Gastrocnemius medialis (tissue), 4 donors: ENCODE measurements around the gene LEF1. TPM values are rescaled to one million over a fixed set of nuclear protein-coding genes. Genes with fewer than 3 reads are reported as not detected.

Experiments used
- ATAC-seq, 2 donors: fragments of 150-250 bp; one replicate each; pipeline ENCODE4 v1.9.1; 2016
- DNase-seq, 2 donors: peaks; one replicate each; pipeline ENCODE4 v3.0.0-alpha.2; 2019
- H3K27ac ChIP-seq, 4 donors: fragments of 200-600 bp; sonication (generic); 1 replicate in 1 of 4; 2 replicates in 3 of 4; pipeline ENCODE4 v1.5.1; 2016 to 2018; ENCODE audit warnings: mild to moderate bottlenecking in 2 of 4, moderate library complexity in 1 of 4
- H3K27me3 ChIP-seq, 3 donors: fragments of 200-600 bp; sonication (generic) in 2 of 3; 1 replicate in 1 of 3; 2 replicates in 2 of 3; pipeline versions ENCODE4 v1.5.1 to v1.6.0; 2016 to 2019; ENCODE audit warnings: mild to moderate bottlenecking in 1 of 3, moderate library complexity in 1 of 3
- H3K36me3 ChIP-seq, 2 donors: fragments of 200-600 bp; sonication (generic) in 1 of 2; one replicate each; pipeline ENCODE4 v1.5.1; 2017 to 2018
- H3K4me1 ChIP-seq, 2 donors: fragments of 200-600 bp; sonication (generic) in 1 of 2; one replicate each; pipeline ENCODE4 v1.5.1; 2016 to 2017; ENCODE audit warnings: mild to moderate bottlenecking in 2 of 2
- H3K4me3 ChIP-seq, 4 donors: fragments of 200-600 bp; sonication (generic) in 3 of 4; 1 replicate in 1 of 4; 2 replicates in 3 of 4; pipeline ENCODE4 v1.5.1; 2016 to 2019; ENCODE audit warnings: mild to moderate bottlenecking in 2 of 4
- H3K9me3 ChIP-seq, 3 donors: fragments of 200-600 bp; sonication (generic) in 2 of 3; 1 replicate in 1 of 3; 2 replicates in 2 of 3; pipeline ENCODE4 v1.5.1; 2016 to 2019
- CTCF ChIP-seq, 5 experiments: fragments of 450-650 bp in 3 of 5; fragments of 200-600 bp in 2 of 5; sonication (generic) in 2 of 5; IDR thresholded peaks in 4 of 5; conservative IDR thresholded peaks in 1 of 5; 1 replicate in 4 of 5; 2 replicates in 1 of 5; pipeline ENCODE4 v1.5.1; 2016 to 2019; ENCODE audit warnings: antibody characterized with exemption in 5 of 5, mild to moderate bottlenecking in 3 of 5, moderate library complexity in 3 of 5
- POLR2A ChIP-seq, 2 donors: fragments of 450-650 bp; IDR thresholded peaks; one replicate each; pipeline ENCODE4 v1.6.1; 2017; ENCODE audit warnings: antibody characterized with exemption in 2 of 2, mild to moderate bottlenecking in 2 of 2, moderate library complexity in 2 of 2
- in situ Hi-C, 4 donors: fragments of 200-750 bp; cut with MboI; loops; one replicate each; pipeline versions ENCODE4 v1.15.0 to v1.8.0; 2017; ENCODE audit warnings: low sequenced_read_pairs in 4 of 4
- intact Hi-C: fragments of 100-400 bp; cut with DNase I; formaldehyde crosslinking; loops from one replicate; pipeline ENCODE4 v1.15.1; 2023; ENCODE audit warnings: low total_unique reads
- total RNA-seq, 4 donors: library from RNA; depleted of rRNA; stranded (reverse); fragments of >200 nt; gene quantifications; one replicate each; pipeline versions ENCODE4 v1.1.0 to v1.2.3, GENCODE V29; 2016

Gene LEF1
- total RNA-seq, 4 donors from 2014 or later: 0.33 TPM; not detected in 3

- Histone ChIP-seq H3K4me3 (no peak overlapping the region), H3K36me3 (no peaks in the 10 kb centered on the region), H3K9me3 (no peaks in the 10 kb centered on the region), H3K4me1 (no peaks in the 10 kb centered on the region), H3K27ac (no peak overlapping the region), H3K27me3 (peaks cover 6 to 27% (median 21%) of the 10 kb centered on the region in 3 donors)
- TF ChIP-seq CTCF (IDR thresholded peaks at IDR 0.05 in 4 of 5, conservative IDR thresholded peaks at IDR 0.05 in 1 of 5) (no peak), POLR2A (IDR thresholded peaks at IDR 0.05) (no peak)
- DNase-seq (no peak), ATAC-seq (no peak)
- in situ Hi-C loops (no loop called here), intact Hi-C loops (no loop called here)
Observed at GRCh38 chr4:108155373-108155772, 13.4 kb downstream of the LEF1 start.

GRCh38 chr4:108152980-108153379 is 15.8 kb downstream of the LEF1 start:
- ATAC-seq: no peak
- DNase-seq: no peak
- in situ Hi-C loops: no loop called here
- H3K9me3 ChIP-seq: no peaks in the 10 kb centered on the region
- H3K36me3 ChIP-seq: no peaks in the 10 kb centered on the region
- peaks cover 4 to 5% (median 5%) of the 10 kb centered on the region in 3 donors for H3K27me3 ChIP-seq
- no peak overlapping the region for H3K27ac ChIP-seq
- TF ChIP-seq CTCF (IDR thresholded peaks at IDR 0.05 in 4 of 5, conservative IDR thresholded peaks at IDR 0.05 in 1 of 5) (no peak), POLR2A (IDR thresholded peaks at IDR 0.05) (no peak)
- intact Hi-C loops: no loop called here
- peaks cover 0 to 2% of the 10 kb centered on the region in 2 donors for H3K4me1 ChIP-seq
- H3K4me3 ChIP-seq: no peak overlapping the region

GRCh38 chr4:108149588-108150380 is 18.9 kb downstream of the LEF1 start:
- Histone ChIP-seq H3K27ac (no peak overlapping the region), H3K4me1 (peaks cover 0 to 2% of the 10 kb centered on the region in 2 donors), H3K27me3 (peaks cover 0 to 4% (median 0%) of the 10 kb centered on the region in 3 donors), H3K4me3 (no peak overlapping the region), H3K36me3 (no peaks in the 10 kb centered on the region), H3K9me3 (no peaks in the 10 kb centered on the region)
- no peak for ATAC-seq
- in situ Hi-C loops: no loop called here
- intact Hi-C loops: no loop called here
- DNase-seq: no peak
- TF ChIP-seq CTCF (IDR thresholded peaks at IDR 0.05 in 4 of 5, conservative IDR thresholded peaks at IDR 0.05 in 1 of 5) (no peak), POLR2A (IDR thresholded peaks at IDR 0.05) (no peak)

- no peak for TF ChIP-seq POLR2A (IDR thresholded peaks at IDR 0.05)
- TF ChIP-seq CTCF (IDR thresholded peaks at IDR 0.05 in 4 of 5, conservative IDR thresholded peaks at IDR 0.05 in 1 of 5): no peak
- intact Hi-C loops (no loop called here), in situ Hi-C loops (no loop called here)
- Histone ChIP-seq H3K9me3 (no peaks in the 10 kb centered on the region), H3K27ac (no peak overlapping the region), H3K27me3 (peaks cover 0 to 4% (median 0%) of the 10 kb centered on the region in 3 donors), H3K4me3 (no peak overlapping the region), H3K36me3 (no peaks in the 10 kb centered on the region), H3K4me1 (peaks cover 0 to 2% of the 10 kb centered on the region in 2 donors)
- DNase-seq: no peak
- ATAC-seq: no peak
Observed at GRCh38 chr4:108148316-108148715, 20.4 kb downstream of the LEF1 start.
